Measurements from ENCODE around the gene ARHGAP5. TPM values are rescaled to one million over a fixed set of nuclear protein-coding genes. Genes with fewer than 3 reads are reported as not detected.

ARHGAP5 gene
- total and polyA plus RNA-seq, 12 donors: 20.7 to 301 (median 221) TPM

- ATAC-seq: no peak
- Histone ChIP-seq H3K27ac (no peak overlapping the region), H3K9me3 (peaks cover 0 to 4% (median 0%) of the 10 kb centered on the region in 11 donors), H3K36me3 (no peaks in the 10 kb centered on the region), H3K4me1 (peaks cover 0 to 9% (median 0%) of the 10 kb centered on the region in 9 donors), H3K27me3 (no peaks in the 10 kb centered on the region), H3K4me3 (no peak overlapping the region)
- 58 to 86% methylated on average over 2 of the region's 2 CpGs for WGBS, 2 donors
- no peak for DNase-seq
- intact Hi-C loops (cut with DNase I): no loop called here
- TF ChIP-seq CTCF (IDR thresholded peaks at IDR 0.05): no peak
Observed at GRCh38 chr14:32059702-32060101, 17.4 kb upstream of the ARHGAP5 start.

GRCh38 chr14:32064931-32065330, 12.2 kb upstream of the ARHGAP5 start:
- ATAC-seq (no peak), DNase-seq (no peak)
- Histone ChIP-seq H3K27me3 (no peaks in the 10 kb centered on the region), H3K27ac (no peak overlapping the region), H3K4me1 (no peaks in the 10 kb centered on the region), H3K9me3 (no peaks in the 10 kb centered on the region), H3K4me3 (no peak overlapping the region), H3K36me3 (no peaks in the 10 kb centered on the region)
- TF ChIP-seq CTCF (IDR thresholded peaks at IDR 0.05): no peak
- WGBS, 2 donors: 92% methylated on average over 4 of the region's 4 CpGs
- intact Hi-C loops (cut with DNase I): no loop called here

- Histone ChIP-seq H3K9me3 (no peaks in the 10 kb centered on the region), H3K36me3 (no peaks in the 10 kb centered on the region), H3K4me1 (peaks cover 0 to 8% (median 0%) of the 10 kb centered on the region in 9 donors), H3K4me3 (no peak overlapping the region), H3K27ac (no peak overlapping the region), H3K27me3 (no peaks in the 10 kb centered on the region)
- intact Hi-C loops (cut with DNase I): no loop called here
- TF ChIP-seq CTCF (IDR thresholded peaks at IDR 0.05): no peak
- no peak for DNase-seq
- 85 to 96% methylated on average over 2 of the region's 2 CpGs for WGBS, 2 donors
- no peak for ATAC-seq
Observed at GRCh38 chr14:32068708-32069107, 8.4 kb upstream of the ARHGAP5 start.

GRCh38 chr14:32070282-32070681, 6.8 kb upstream of the ARHGAP5 start:
- no peak for ATAC-seq
- H3K4me1 ChIP-seq: peaks cover 0 to 22% (median 8%) of the 10 kb centered on the region in 9 donors
- no peaks in the 10 kb centered on the region for H3K27me3 ChIP-seq
- no peaks in the 10 kb centered on the region for H3K36me3 ChIP-seq
- DNase-seq: no peak
- no peak for TF ChIP-seq CTCF (IDR thresholded peaks at IDR 0.05)
- no peak overlapping the region for H3K4me3 ChIP-seq
- whole genome bisulfite sequencing, 2 donors: 95 to 99% methylated on average over 3 of the region's 3 CpGs
- no peaks in the 10 kb centered on the region for H3K9me3 ChIP-seq
- intact Hi-C loops (cut with DNase I): loop anchor here (5.0 to 10.0 kb wide), 12 partner anchors 75 to 565 kb away; partner anchors contain the start of gene NUBPL (in 3 of the 10)
- H3K27ac ChIP-seq: no peak overlapping the region
